OCI-LY3 (cell line): ENCODE results near the gene VPS50.

Experiments used
- CTCF ChIP-seq: fragments of 200-600, 300-600 bp; sonication (generic); IDR thresholded peaks from 2 replicates; pipeline ENCODE4 v1.5.1; 2014; ENCODE audit warnings: antibody characterized with exemption, low read length, low read depth
- EZH2phosphoT487 ChIP-seq: fragments of 200-600 bp; shearing (Covaris generic); IDR thresholded peaks from 2 replicates; pipeline ENCODE4 v1.6.1; 2018; ENCODE audit warnings: antibody characterized with exemption, mixed run types, low read depth

- TF ChIP-seq CTCF (no peak), EZH2phosphoT487 (no peak)
Measured at GRCh38 chr7:93373537-93373936, 141.4 kb downstream of the VPS50 start.
